Fibroblast of lung (primary cell): ENCODE data around the gene VSIG10L. TPM values are rescaled to one million over a fixed set of nuclear protein-coding genes. Genes with fewer than 3 reads are reported as not detected.
A peak's percentile ranks its signal among the peaks of the same experiment; 100 is the strongest.

Source experiments
- DNase-seq, 2 donors: peaks; one replicate each; pipeline versions ENCODE4 v3.0.0 to v3.0.0-alpha.2; 2010; ENCODE audit warnings: low read depth in 2 of 2
- H2AFZ ChIP-seq: 2 replicates; pipeline ENCODE4 v1.5.1; 2012; ENCODE audit warnings: low read length, control low read depth, inconsistent platforms
- H3K27ac ChIP-seq: 2 replicates; pipeline ENCODE4 v1.5.1; 2011; ENCODE audit warnings: low read length, control low read depth; ENCODE audit not compliant: insufficient read depth
- H3K27me3 ChIP-seq: 2 replicates; pipeline ENCODE4 v1.5.1; 2011; ENCODE audit warnings: mild to moderate bottlenecking, low read length; ENCODE audit not compliant: control insufficient read depth, insufficient read depth
- H3K36me3 ChIP-seq: 2 replicates; pipeline ENCODE4 v1.5.1; 2011; ENCODE audit warnings: low read length; ENCODE audit not compliant: control insufficient read depth, insufficient read depth
- H3K4me1 ChIP-seq: 2 replicates; pipeline ENCODE4 v1.5.1; 2011; ENCODE audit warnings: low read length; ENCODE audit not compliant: control insufficient read depth, insufficient read depth; ENCODE audit errors: extremely low read depth
- H3K4me2 ChIP-seq: 2 replicates; pipeline ENCODE4 v1.5.1; 2011; ENCODE audit warnings: low read length, control low read depth; ENCODE audit not compliant: insufficient read depth; ENCODE audit errors: extremely low read depth
- H3K4me3 ChIP-seq, 4 experiments: fragments of 200-600 bp in 1 of 4; sonication (generic) in 1 of 4; replicated peaks in 1 of 4; 2 replicates each; pipeline ENCODE4 v1.5.1; 2011 to 2016; ENCODE audit warnings: low read length in 4 of 4, low read depth in 3 of 4, mild to moderate bottlenecking in 3 of 4, control low read depth in 2 of 4, inconsistent platforms in 1 of 4, mixed read lengths in 1 of 4; ENCODE audit not compliant: insufficient read depth in 1 of 4; ENCODE audit errors: control extremely low read depth in 1 of 4
- H3K79me2 ChIP-seq: 2 replicates; pipeline ENCODE4 v1.5.1; 2012; ENCODE audit warnings: mild to moderate bottlenecking, low read length, inconsistent platforms; ENCODE audit not compliant: control insufficient read depth, insufficient read depth
- H3K9ac ChIP-seq: 2 replicates; pipeline ENCODE4 v1.5.1; 2011; ENCODE audit warnings: mild to moderate bottlenecking, low read length, control low read depth; ENCODE audit not compliant: insufficient read depth
- H3K9me3 ChIP-seq: 2 replicates; pipeline ENCODE4 v1.5.1; 2012; ENCODE audit warnings: low read depth, low read length; ENCODE audit not compliant: control insufficient read depth, insufficient read depth
- H4K20me1 ChIP-seq: 2 replicates; pipeline ENCODE4 v1.5.1; 2011; ENCODE audit warnings: low read length; ENCODE audit not compliant: control insufficient read depth, insufficient read depth; ENCODE audit errors: extremely low read depth
- CTCF ChIP-seq, 2 donors: IDR thresholded peaks in 1 of 2; conservative IDR thresholded peaks in 1 of 2; 1 replicate in 1 of 2; 2 replicates in 1 of 2; pipeline ENCODE4 v1.5.1; 2011 to 2012; ENCODE audit warnings: low read length in 2 of 2, control low read depth in 1 of 2, inconsistent platforms in 1 of 2, low read depth in 1 of 2, mild to moderate bottlenecking in 1 of 2
- EZH2 ChIP-seq: IDR thresholded peaks from 2 replicates; pipeline ENCODE4 v1.5.1; 2012; ENCODE audit warnings: low read length, control low read depth, mild to moderate bottlenecking; ENCODE audit errors: missing control alignments
- polyA plus RNA-seq, 2 donors: library from polyadenylated mRNA; depleted of rRNA in 1 of 2; stranded (reverse) in 1 of 2; unstranded in 1 of 2; fragments of >200 nt; gene quantifications; 2 replicates each; pipeline ENCODE4 v1.2.1, GENCODE V29; 2011 to 2012; ENCODE audit warnings: missing spikeins in 1 of 2
- total RNA-seq: library from RNA; depleted of rRNA; stranded (reverse); fragments of >200 nt; gene quantifications from 2 replicates; pipeline ENCODE4 v1.2.1, GENCODE V29; 2014

Gene VSIG10L
- total and polyA plus RNA-seq, 2 donors (not counting 1 experiment from before 2014, with no cell fraction given) = 0.33 to 0.66 TPM

DNA sequence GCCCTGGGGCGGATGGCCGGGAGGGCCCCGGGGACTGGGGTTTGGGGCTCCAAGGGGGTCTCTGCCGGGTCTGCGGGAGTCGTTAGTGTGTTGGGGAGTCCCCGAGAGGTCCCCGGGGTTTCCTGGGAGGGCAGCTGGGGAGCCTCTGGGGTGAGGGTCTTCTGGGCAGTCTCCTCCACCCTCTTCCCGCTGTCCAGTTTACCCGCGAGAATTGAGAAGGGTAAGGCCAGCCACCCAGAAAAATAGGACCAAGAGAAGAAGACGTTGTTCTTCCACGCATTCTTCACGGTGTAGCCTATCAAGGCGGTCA lies 25.3 kb upstream of the VSIG10L start:
- Histone ChIP-seq H3K36me3 (no peaks in the 10 kb centered on the region), H3K4me2 (peak overlapping the region; percentile 64), H3K4me1 (peaks cover 13% of the 10 kb centered on the region), H2AFZ (peak overlapping the region; percentile 95), H3K79me2 (peaks cover 4% of the 10 kb centered on the region), H3K27ac (peak overlapping the region; percentile 79), H3K27me3 (no peaks in the 10 kb centered on the region), H3K9me3 (no peaks in the 10 kb centered on the region), H3K4me3 (peak overlapping the region; percentile 65 to 98 (median 77)), H4K20me1 (no peaks in the 10 kb centered on the region), H3K9ac (peak overlapping the region; percentile 74)
- no peak for DNase-seq
- TF ChIP-seq EZH2 = no peak
- TF ChIP-seq CTCF (conservative IDR thresholded peaks at IDR 0.05 in 1 of 2, IDR thresholded peaks at IDR 0.05 in 1 of 2; ENCODE audit: low read depth in 1 of 2, low read length in 2 of 2) = no peak

- H2AFZ ChIP-seq = peak overlapping the region; percentile 95
- H3K4me1 ChIP-seq = peaks cover 13% of the 10 kb centered on the region
- H3K9me3 ChIP-seq = no peaks in the 10 kb centered on the region
- no peaks in the 10 kb centered on the region for H3K36me3 ChIP-seq
- DNase-seq = peak; percentile 95 to 98
- TF ChIP-seq EZH2 (no peak), CTCF (conservative IDR thresholded peaks at IDR 0.05 in 1 of 2, IDR thresholded peaks at IDR 0.05 in 1 of 2; ENCODE audit: low read depth in 1 of 2, low read length in 2 of 2) (no peak)
- peak overlapping the region; percentile 64 for H3K4me2 ChIP-seq
- H3K4me3 ChIP-seq = peak overlapping the region; percentile 65 to 98 (median 94)
- no peaks in the 10 kb centered on the region for H4K20me1 ChIP-seq
- H3K9ac ChIP-seq = peak overlapping the region; percentile 74
- H3K79me2 ChIP-seq = peaks cover 4% of the 10 kb centered on the region
- H3K27me3 ChIP-seq = no peaks in the 10 kb centered on the region
- H3K27ac ChIP-seq = peak overlapping the region; percentile 89
These were observed 24.7 kb upstream of the VSIG10L start for GRCh38 chr19:51366389-51367254.

DNA sequence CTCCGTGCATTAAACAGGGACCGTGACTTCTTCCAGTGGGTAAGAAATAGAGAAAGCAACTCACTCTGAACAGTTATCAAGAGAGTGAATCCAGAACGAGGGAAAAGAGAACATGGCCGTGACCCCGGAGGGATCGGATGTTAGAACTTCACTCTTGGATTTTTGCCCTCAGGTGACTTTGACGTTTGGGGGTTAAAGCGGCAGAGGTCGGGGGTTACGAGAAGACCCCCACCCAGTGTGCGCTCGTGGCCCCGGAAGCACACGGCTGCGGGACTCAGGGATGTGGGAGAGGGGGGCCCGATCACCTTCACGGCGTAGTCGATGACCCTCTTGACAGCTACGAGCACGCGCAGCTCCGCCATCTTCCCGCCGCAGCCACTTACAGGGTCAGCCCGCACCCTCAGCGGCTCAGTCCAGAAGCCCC lies 24.0 kb upstream of the VSIG10L start, which contains the start of gene ETFB:
Gene ETFB (minus strand): TSS at position 424 of the 424 bp plus-strand sequence. CDS start 62 bp downstream, at position 362.
- TF ChIP-seq EZH2 (no peak), CTCF (conservative IDR thresholded peaks at IDR 0.05 in 1 of 2, IDR thresholded peaks at IDR 0.05 in 1 of 2; ENCODE audit: low read depth in 1 of 2, low read length in 2 of 2) (no peak)
- Histone ChIP-seq H3K27ac (peak within 1 kb of the TSS; percentile 89), H3K4me2 (peak within 1 kb of the TSS; percentile 100), H3K9ac (peak within 1 kb of the TSS; percentile 84), H3K4me3 (peak within 1 kb of the TSS; percentile 90 to 98 (median 95)), H3K9me3 (no peaks in the 10 kb centered on the region), H3K27me3 (no peaks in the 10 kb centered on the region), H4K20me1 (no peaks in the 10 kb centered on the region), H3K4me1 (peaks cover 13% of the 10 kb centered on the region), H3K36me3 (no peaks in the 10 kb centered on the region), H3K79me2 (peaks cover 4% of the 10 kb centered on the region), H2AFZ (peak within 1 kb of the TSS; percentile 95)
- no peak for DNase-seq
